T47D (cell line): ENCODE measurements around the gene CFAP410.
"Not testable (repeated sequence)": the region's sequence is repeated elsewhere in the genome, so short reads cannot be mapped to it uniquely, and the experiment has no call there.

ENCODE experiments used
- DNase-seq, 2 experiments: peaks; one replicate each; pipeline versions ENCODE4 v3.0.0 to v3.0.0-alpha.2; 2011 to 2012; ENCODE audit warnings: low read depth in 1 of 2, low spot score in 1 of 2
- JUND ChIP-seq: IDR thresholded peaks from 2 replicates; pipeline ENCODE4 v1.6.1; 2012; ENCODE audit warnings: low read depth
- in situ Hi-C: cut with HindIII; loops from 2 replicates; pipeline ENCODE4 v1.10.0; 2016; ENCODE audit warnings: low sequenced_read_pairs, low pct_unique_long_range_greater_than_20kb

The CFAP410 gene

DNA sequence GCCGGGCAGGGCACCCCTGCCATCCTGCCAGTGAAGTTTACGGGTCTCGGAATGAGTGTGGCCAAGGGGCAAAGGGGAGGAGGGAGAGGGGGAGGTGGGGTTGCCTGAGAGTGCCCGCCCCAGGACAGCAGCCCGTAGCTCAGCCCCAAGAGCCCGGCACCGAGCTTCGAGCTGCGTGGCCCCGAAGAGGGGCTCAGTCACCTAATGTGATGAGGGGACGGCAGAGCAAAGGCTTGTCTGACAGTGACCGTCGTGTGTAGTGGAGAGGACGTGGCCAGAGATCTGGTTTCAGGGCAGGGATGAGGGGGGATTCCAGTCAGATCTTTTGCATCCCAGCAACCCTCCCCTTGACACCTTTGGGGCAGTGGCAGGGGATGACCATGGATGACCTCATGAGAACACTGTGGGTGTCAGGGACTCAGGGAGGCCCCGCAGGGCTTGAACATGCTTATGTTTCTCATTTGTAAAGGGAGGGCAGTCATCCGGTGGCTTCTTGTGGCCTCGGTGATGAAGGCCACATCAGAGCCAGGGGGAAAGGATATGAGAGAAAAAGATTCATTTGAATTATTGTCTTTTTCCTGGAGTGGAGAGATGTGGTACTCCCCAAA lies 13.2 kb upstream of the CFAP410 start:
- no peak for DNase-seq
- no peak for TF ChIP-seq JUND
- in situ Hi-C loops, result no loop called here

GRCh38 chr21:44351535-44352252 lies 12.5 kb upstream of the CFAP410 start:
- no peak for TF ChIP-seq JUND
- no peak for DNase-seq
- in situ Hi-C loops, result no loop called here

- in situ Hi-C loops, result no loop called here
- no peak for TF ChIP-seq JUND
- DNase-seq, result no peak
These were observed 11.7 kb upstream of the CFAP410 start for GRCh38 chr21:44350773-44351481.

DNA sequence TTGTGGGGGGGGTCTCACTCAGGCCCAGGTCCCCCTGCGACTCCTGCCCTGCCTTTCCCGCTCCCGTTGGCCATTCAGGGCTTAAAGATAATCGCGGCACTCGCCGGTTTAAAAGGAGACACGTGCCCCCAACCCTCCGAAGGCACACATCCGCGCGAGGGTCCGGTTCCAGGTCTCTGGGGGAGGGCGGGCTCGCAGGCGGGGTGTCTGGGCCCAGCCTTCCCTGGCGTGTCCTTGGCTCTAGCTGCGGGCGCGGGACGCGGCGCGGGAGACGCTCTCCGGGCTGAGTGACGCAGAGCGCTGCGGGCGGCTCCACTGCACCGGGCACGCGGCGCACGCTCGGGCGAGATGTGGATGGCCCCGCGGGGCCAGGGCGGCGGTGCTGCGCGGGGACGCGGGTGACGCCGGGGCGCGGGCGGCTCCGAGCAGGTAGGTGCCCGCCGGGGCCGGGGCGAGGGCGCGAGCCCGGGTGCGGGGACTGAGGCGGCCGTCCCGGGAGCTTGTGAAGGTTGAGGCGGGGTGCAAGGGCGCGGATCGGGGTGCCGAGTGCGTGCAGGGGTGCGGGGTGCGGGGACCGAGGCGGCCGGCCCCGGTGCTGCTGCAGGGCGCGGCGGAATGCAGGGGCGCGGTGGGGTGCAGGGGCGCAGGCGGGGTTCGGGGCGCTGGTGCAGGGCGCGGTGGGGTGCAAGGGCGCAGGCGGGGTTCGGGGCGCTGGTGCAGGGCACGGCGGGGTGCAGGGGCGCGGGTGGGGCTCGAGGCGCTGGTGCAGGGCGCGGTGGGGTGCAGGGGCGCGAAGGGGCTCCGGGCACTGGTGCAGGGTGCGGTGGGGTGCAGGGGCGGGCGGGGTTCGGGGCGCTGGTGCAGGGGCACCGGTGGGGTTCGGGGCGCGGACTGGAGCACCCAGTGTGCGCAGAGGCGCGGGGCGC lies 10.9 kb upstream of the CFAP410 start:
- in situ Hi-C loops, result no loop called here
- DNase-seq, result no peak
- TF ChIP-seq JUND, result no peak

DNA sequence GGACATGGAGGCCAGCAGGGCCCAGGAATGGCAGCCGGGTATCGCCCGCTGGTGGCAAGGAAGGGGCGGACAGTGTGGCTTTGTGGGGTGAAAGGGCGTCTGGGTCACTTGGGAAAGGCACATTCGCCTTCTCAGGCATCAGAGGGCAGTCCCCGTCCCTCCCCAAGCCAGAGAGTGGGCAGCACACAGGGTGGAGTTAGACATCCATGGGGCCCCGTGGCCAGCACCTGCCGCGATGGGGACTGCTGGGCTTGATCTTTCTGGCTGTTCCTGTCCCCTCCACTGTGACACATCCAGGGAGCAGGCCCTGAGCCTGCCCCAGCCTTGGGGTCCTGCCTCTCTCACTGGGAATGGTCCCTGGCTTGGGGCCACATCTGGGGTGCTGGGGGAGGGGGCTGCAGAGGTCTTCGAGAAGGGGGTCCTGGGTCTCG lies 10.2 kb upstream of the CFAP410 start:
- in situ Hi-C loops, result no loop called here
- TF ChIP-seq JUND, result no peak
- no peak for DNase-seq

GRCh38 chr21:44348861-44349260 lies 9.7 kb upstream of the CFAP410 start:
- no peak for TF ChIP-seq JUND
- no peak for DNase-seq
- in situ Hi-C loops, result no loop called here

DNA sequence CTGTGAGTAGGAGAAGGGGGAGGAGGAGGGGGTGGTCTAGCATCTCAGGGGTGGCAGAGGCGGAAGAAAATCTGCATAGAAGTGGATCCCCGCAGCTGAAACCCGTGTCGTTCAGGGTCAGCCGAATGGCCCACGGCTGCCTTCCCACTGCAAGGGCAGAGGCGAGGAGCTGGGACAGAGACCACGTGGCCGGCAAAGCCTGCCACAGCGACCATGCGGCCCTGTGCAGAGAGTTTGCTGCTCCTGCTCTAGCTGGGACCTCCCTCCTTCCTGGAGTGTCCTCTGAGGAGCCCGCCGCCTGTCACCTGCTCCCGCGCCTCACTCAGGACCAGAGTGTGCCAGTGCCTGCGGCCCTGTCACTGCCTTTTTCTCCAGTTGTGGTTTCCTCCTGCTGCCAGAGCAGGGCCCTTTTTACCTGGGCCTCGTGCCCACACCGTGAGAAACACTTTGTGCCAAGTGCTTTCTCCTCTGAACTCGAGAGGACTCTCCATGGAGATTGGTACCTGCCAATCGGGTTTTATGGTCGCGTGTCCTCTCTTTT lies 8.8 kb upstream of the CFAP410 start:
- DNase-seq, result peak in 1 of 2 experiments; percentile 45
- in situ Hi-C loops, result no loop called here
- TF ChIP-seq JUND, result no peak

- DNase-seq, result no peak
- no peak for TF ChIP-seq JUND
- in situ Hi-C loops, result no loop called here
These were observed 6.3 kb upstream of the CFAP410 start for GRCh38 chr21:44345495-44345894.

- DNase-seq, result no peak
- in situ Hi-C loops, result no loop called here
- no peak for TF ChIP-seq JUND
These were observed 5.5 kb upstream of the CFAP410 start for GRCh38 chr21:44344541-44345183.

DNA sequence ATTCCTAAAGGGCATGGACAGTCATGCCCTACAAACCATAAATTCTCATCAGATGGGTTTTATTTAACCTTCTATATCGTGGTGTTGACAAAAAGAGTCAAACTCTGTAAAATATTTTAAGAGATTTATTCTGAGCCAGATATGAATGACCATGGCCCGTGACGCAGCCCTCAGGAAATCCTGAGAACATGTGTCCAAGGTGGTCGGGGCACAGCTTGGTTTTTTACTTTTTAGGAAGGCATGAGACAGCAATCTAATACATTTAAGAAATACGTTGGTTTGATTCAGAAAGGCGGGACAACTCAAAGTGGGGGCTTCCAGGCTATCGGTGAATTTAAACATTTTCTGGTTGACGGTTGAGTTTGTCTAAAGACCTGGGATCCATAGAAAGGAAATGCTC lies 3.8 kb upstream of the CFAP410 start:
- in situ Hi-C loops, DNase-seq: not testable (repeated sequence)

- in situ Hi-C loops, DNase-seq: not testable (repeated sequence)
These were observed 2.7 kb upstream of the CFAP410 start for GRCh38 chr21:44341726-44342458.
